Astrocyte of the spinal cord (primary cell): Measurements from ENCODE around the gene RNASEH2B.

Experiments
- DNase-seq: peaks from one replicate; pipeline ENCODE4 v3.0.0; 2011; ENCODE audit warnings: low read depth, low spot score
- H3K4me3 ChIP-seq: 2 replicates; pipeline ENCODE4 v1.5.1; 2011; ENCODE audit warnings: low read depth, mild to moderate bottlenecking, low read length, moderate library complexity
- in situ Hi-C: cut with HindIII; loops from 2 replicates; pipeline ENCODE4 v1.10.0; 2017; ENCODE audit warnings: low sequenced_read_pairs
- TF ChIP-seq, protein P1 (sequence below): IDR thresholded peaks from 2 replicates; pipeline ENCODE4 v1.5.1; 2012; ENCODE audit warnings: low read depth, mild to moderate bottlenecking, low read length, inconsistent platforms

The RNASEH2B gene

DNA sequence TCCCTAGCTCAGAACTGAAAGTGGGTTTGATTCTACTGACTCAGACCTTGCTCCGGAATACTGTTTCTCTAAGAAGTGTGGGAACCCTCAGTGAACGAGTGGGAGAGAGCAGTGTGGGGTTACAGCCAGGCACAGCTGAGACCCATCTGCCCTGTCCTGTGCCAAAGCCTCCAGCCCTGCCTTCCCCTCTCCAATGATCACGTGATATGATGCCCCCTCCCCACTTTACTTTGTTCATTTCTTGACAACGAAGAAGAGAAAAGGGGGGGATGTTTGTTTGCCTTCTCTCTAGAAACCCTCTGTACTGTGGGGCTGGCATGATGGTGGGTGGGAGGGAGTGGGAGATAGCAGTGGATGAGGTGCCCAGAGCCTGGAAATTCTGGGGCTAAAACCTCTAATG lies 96.0 kb downstream of the RNASEH2B start:
- TF ChIP-seq, protein P1, sequence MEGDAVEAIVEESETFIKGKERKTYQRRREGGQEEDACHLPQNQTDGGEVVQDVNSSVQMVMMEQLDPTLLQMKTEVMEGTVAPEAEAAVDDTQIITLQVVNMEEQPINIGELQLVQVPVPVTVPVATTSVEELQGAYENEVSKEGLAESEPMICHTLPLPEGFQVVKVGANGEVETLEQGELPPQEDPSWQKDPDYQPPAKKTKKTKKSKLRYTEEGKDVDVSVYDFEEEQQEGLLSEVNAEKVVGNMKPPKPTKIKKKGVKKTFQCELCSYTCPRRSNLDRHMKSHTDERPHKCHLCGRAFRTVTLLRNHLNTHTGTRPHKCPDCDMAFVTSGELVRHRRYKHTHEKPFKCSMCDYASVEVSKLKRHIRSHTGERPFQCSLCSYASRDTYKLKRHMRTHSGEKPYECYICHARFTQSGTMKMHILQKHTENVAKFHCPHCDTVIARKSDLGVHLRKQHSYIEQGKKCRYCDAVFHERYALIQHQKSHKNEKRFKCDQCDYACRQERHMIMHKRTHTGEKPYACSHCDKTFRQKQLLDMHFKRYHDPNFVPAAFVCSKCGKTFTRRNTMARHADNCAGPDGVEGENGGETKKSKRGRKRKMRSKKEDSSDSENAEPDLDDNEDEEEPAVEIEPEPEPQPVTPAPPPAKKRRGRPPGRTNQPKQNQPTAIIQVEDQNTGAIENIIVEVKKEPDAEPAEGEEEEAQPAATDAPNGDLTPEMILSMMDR: no peak
- no peak for DNase-seq
- in situ Hi-C loops: no loop called here
- H3K4me3 ChIP-seq: no peak overlapping the region
